Choroid plexus epithelial cell (primary cell): ENCODE results near the gene RNU6-8.

ENCODE experiments used
- DNase-seq: peaks from one replicate; pipeline ENCODE4 v3.0.0-alpha.2; 2010; ENCODE audit warnings: low read depth
- H3K4me3 ChIP-seq: 2 replicates; pipeline ENCODE4 v1.5.1; 2011; ENCODE audit warnings: low read depth, mild to moderate bottlenecking, control low read depth, low read length, moderate library complexity
- TF ChIP-seq, protein P1 (sequence below): conservative IDR thresholded peaks from 2 replicates; pipeline ENCODE4 v1.5.1; 2011; ENCODE audit warnings: low read depth, mild to moderate bottlenecking, control low read depth, inconsistent platforms, low read length, moderate library complexity

Gene RNU6-8

DNA sequence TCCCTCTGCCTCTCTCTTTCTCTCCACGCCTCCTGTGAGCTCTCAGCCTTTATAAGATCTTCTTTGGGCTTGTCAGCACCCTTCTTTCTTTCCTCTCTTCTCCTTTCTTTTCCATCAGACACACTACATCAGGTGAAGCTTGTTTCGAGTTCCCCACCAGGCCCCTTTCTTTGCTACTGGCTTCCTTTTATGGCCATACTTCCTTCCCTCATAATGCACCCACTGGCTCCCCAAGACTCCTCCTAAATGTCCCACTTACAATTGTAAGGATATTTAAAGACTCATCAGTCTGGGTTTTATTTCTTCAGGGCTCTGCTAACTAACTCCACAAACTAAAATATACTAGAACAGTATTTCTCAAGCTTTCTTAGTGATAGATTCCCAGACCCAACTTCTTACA lies 3.5 kb upstream of the RNU6-8 start:
- H3K4me3 ChIP-seq, result no peak overlapping the region
- DNase-seq, result no peak
- TF ChIP-seq, protein P1, sequence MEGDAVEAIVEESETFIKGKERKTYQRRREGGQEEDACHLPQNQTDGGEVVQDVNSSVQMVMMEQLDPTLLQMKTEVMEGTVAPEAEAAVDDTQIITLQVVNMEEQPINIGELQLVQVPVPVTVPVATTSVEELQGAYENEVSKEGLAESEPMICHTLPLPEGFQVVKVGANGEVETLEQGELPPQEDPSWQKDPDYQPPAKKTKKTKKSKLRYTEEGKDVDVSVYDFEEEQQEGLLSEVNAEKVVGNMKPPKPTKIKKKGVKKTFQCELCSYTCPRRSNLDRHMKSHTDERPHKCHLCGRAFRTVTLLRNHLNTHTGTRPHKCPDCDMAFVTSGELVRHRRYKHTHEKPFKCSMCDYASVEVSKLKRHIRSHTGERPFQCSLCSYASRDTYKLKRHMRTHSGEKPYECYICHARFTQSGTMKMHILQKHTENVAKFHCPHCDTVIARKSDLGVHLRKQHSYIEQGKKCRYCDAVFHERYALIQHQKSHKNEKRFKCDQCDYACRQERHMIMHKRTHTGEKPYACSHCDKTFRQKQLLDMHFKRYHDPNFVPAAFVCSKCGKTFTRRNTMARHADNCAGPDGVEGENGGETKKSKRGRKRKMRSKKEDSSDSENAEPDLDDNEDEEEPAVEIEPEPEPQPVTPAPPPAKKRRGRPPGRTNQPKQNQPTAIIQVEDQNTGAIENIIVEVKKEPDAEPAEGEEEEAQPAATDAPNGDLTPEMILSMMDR, result no peak

DNA sequence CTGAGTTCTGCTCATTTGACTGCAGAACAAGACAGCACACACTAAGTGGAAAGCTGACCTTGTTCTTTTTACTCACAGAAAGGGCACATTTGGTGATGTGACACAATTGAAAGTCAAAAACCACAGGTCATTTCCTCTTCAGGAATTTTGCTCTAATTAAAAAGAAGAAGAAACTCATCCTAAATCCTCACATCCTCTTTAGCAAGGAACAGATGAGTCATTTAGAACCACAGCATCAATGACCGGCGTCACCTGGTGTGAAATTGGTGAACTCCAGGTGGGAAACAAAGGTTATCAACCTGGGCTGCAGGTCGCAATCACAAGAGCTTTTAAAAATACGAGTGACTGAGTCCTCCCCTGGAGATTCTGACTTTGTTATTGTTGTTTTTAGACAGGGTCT lies 2.9 kb upstream of the RNU6-8 start:
- H3K4me3 ChIP-seq, result no peak overlapping the region
- TF ChIP-seq, protein P1, result no peak
- DNase-seq, result no peak

DNA sequence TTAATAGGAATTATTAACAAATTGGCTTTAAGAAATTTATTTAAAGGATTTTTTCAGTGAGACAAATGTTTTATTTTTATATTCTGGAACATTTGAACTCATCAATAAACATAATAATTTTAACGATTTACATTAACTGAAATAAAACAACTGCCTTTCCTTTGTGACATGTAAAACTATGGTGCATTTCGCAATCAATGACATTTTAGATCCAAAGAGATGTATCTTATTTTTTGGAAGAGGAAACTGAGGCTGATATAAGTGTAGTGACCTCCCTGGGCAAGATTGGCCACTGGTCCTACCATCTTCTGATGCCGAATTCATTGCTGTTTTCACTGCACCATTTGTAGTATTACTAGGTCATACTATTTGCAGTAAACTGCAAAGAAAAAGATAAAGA lies 2.5 kb upstream of the RNU6-8 start:
- H3K4me3 ChIP-seq, result no peak overlapping the region
- no peak for DNase-seq
- TF ChIP-seq, protein P1, result no peak

DNA sequence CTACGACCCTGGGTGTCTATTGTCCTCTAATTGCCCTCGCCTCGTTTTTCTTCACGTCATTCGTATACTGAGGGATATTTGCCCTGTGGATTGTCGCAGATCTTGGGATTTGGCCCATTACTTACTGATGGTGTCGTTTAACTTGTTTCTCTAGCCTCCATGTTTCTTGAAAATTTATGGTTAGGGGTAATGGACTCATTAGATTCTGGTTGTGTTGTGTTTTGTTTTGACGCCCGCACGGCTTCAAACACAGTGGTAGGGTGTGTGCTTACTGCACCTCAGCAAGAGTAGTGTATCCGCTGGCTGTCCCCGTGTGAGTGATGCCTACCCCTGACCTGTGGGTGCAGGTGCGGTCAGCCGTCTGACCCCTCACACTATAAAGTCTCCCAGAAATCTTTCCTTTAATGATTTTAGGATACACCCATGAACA lies 874 bp upstream of the RNU6-8 start:
- H3K4me3 ChIP-seq, result peak overlapping the region; percentile 72
- peak; percentile 9 for DNase-seq
- TF ChIP-seq, protein P1, result no peak

DNA sequence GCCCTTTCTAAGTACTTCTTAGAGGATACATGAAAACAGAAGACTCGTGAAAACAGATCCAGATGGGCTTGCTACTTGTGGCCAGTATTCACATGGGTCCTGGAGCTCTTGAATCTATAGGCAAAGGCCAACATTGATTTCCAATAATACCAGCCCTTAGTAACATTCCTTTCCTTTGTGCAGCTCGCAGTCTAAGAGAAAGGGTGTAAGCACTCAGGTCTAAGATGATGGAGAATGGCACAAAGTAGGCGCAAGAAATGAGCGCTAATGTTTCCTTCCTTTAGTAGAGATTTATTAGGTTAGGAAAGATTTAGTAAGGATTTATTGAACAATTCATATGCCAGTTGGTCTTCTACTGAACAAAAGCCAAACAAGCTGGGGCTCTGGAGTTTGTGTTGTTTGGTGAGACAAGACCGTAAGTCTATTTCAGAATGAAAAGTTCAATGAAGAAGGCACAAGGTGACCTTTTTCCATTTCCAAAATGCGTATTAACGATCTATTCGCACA lies 525 bp downstream of the RNU6-8 start:
- DNase-seq, result peak; percentile 56
- H3K4me3 ChIP-seq, result peak overlapping the region; percentile 72
- TF ChIP-seq, protein P1, result no peak

DNA sequence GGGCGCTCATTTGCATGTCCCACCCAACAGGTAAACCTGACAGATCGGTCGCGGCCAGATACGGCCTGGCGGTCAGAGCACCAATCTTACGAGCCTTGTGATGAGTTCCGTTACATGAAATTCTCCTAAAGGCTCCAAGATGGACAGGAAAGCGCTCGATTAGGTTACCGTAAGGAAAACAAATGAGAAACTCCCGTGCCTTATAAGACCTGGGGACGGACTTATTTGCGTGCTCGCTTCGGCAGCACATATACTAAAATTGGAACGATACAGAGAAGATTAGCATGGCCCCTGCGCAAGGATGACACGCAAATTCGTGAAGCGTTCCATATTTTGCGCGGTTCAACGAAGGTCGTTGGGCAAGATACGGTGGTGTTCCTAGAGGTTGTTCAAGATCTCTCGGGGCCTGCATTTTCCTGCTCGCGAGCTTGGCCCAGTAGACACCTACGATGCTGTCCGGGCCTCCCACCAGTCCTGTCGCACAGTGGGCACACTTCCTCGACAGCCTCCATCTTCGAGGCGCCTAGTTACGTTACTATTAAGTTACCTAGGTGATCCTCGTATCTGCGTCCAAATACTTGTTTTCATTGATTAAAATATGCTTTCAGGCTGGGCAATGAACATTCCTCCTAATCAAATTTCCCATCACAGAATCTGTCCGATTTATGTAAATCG lies 1.1 kb downstream of the RNU6-8 start, which contains the start of gene RNU6-7:
Gene RNU6-7 (plus strand): TSS at position 230 of the 675 bp plus-strand sequence.
- peak within 1 kb of the TSS; percentile 72 for H3K4me3 ChIP-seq
- TF ChIP-seq, protein P1, result no peak

More for the DNA sequence above, 1.1 kb downstream of the RNU6-8 start, which contains the start of gene RNU6-7:
- DNase-seq, result no peak
